Measurements from ENCODE around the gene FCAMR.

- no peak for TF ChIP-seq CTCF (IDR thresholded peaks at IDR 0.05; ENCODE audit: insufficient read depth, low read depth, low read length)
- no peak for TF ChIP-seq EZH2 (IDR thresholded peaks at IDR 0.05; ENCODE audit: insufficient read depth, low read length)
Observed at GRCh38 chr1:206949641-206950040, 20.6 kb downstream of the FCAMR start.

All from astrocyte (in vitro differentiated cells and primary cell).